ENCODE results near the gene ABCA12.
"Not testable (repeated sequence)": the region's sequence is repeated elsewhere in the genome, so short reads cannot be mapped to it uniquely, and the experiment has no call there.

Gene ABCA12

GRCh38 chr2:215138479-215138878 lies at the start of gene ABCA12:
ABCA12 (minus strand) TSS chr2:215138626; CDS start chr2:215138208, 418 bp downstream.
- no peak for DNase-seq

GRCh38 chr2:215188078-215188477 lies 49.7 kb upstream of the ABCA12 start:
- no peak for DNase-seq

GRCh38 chr2:215186021-215186420 lies 47.6 kb upstream of the ABCA12 start:
- no peak for DNase-seq

GRCh38 chr2:215178121-215178520 lies 39.7 kb upstream of the ABCA12 start:
- no peak for DNase-seq

- DNase-seq, result no peak
Observed at GRCh38 chr2:215171796-215172195, 33.4 kb upstream of the ABCA12 start.

- no peak for DNase-seq
Observed at GRCh38 chr2:215171151-215171550, 32.7 kb upstream of the ABCA12 start.

GRCh38 chr2:215166505-215166904 lies 28.1 kb upstream of the ABCA12 start:
- DNase-seq, result not testable (repeated sequence)

- DNase-seq, result not testable (repeated sequence)
Observed at GRCh38 chr2:215163319-215163718, 24.9 kb upstream of the ABCA12 start.

- no peak for DNase-seq
Observed at GRCh38 chr2:215161301-215161829, 22.9 kb upstream of the ABCA12 start.

GRCh38 chr2:215160081-215160480 lies 21.7 kb upstream of the ABCA12 start:
- DNase-seq, result no peak

GRCh38 chr2:215156453-215156852 lies 18.0 kb upstream of the ABCA12 start:
- DNase-seq, result no peak

- DNase-seq, result no peak
Observed at GRCh38 chr2:215149894-215150293, 11.5 kb upstream of the ABCA12 start.

- DNase-seq, result no peak
Observed at GRCh38 chr2:215149486-215149885, 11.1 kb upstream of the ABCA12 start.

GRCh38 chr2:215149060-215149459 lies 10.6 kb upstream of the ABCA12 start:
- no peak for DNase-seq

GRCh38 chr2:215145611-215146010 lies 7.2 kb upstream of the ABCA12 start:
- no peak for DNase-seq

- DNase-seq, result no peak
Observed at GRCh38 chr2:215144106-215144875, 5.9 kb upstream of the ABCA12 start.

GRCh38 chr2:215143458-215143857 lies 5.0 kb upstream of the ABCA12 start:
- no peak for DNase-seq

- DNase-seq, result no peak
Observed at GRCh38 chr2:215141706-215142105, 3.3 kb upstream of the ABCA12 start.

- DNase-seq, result no peak
Observed at GRCh38 chr2:215140166-215140707, 1.8 kb upstream of the ABCA12 start.

GRCh38 chr2:215137741-215138340 lies 585 bp downstream of the ABCA12 start:
- DNase-seq, result no peak

GRCh38 chr2:215137329-215137686 lies 1.1 kb downstream of the ABCA12 start:
- DNase-seq, result no peak

- DNase-seq, result no peak
Observed at GRCh38 chr2:215136669-215137328, 1.6 kb downstream of the ABCA12 start.

GRCh38 chr2:215120401-215120800 lies 18.0 kb downstream of the ABCA12 start:
- DNase-seq, result no peak

GRCh38 chr2:215119847-215120246 lies 18.6 kb downstream of the ABCA12 start:
- DNase-seq, result no peak

Data from activated CD4-positive, CD25-positive, alpha-beta regulatory T cell treated with anti-CD3 and anti-CD28 coated beads, Interleukin-2, amount 50 U/mL, for 72 hours (primary cell).